GM12892 (cell line): ENCODE data around the gene ASPHD2.

Experiments
- POLR2A ChIP-seq: IDR thresholded peaks from 2 replicates; pipeline ENCODE4 v1.6.1; 2011; ENCODE audit warnings: low read depth, low read length, control low read depth
- POLR2AphosphoS5 ChIP-seq: IDR thresholded peaks from 2 replicates; pipeline ENCODE4 v1.6.1; 2011; ENCODE audit warnings: low read depth, low read length, control low read depth
- TAF1 ChIP-seq: IDR thresholded peaks from 2 replicates; pipeline ENCODE4 v1.6.1; 2011; ENCODE audit warnings: low read depth, mild to moderate bottlenecking, control low read depth, low read length, borderline replicate concordance

DNA sequence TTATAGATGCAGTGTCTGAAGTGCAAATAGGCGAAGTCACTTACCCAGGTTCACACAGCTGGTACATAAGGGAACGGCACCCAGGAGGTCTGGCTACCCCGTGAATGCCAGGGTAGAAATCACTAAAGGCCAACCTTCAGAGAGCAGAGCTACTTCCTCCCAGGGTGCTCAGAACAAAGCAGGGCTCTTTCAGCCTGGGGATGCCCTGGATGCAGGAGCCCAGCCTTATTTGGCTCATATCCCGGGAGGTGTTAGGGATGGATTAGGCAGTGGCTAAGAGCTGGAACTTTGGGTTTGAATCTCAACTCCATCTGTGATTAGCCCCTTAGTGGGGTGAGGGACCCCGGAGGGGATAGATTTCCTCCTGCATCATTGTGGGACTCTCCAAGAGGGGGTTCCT, 33.1 kb upstream of the ASPHD2 start:
- TF ChIP-seq POLR2A (no peak), POLR2AphosphoS5 (no peak), TAF1 (no peak)
